ENCODE results near the gene HIP1.
"Not testable (repeated sequence)": the region's sequence is repeated elsewhere in the genome, so short reads cannot be mapped to it uniquely, and the experiment has no call there.

HIP1 gene

GRCh38 chr7:75712517-75713361 is 26.0 kb downstream of the HIP1 start:
- DNase-seq (ENCODE audit: low spot score), result no peak

- DNase-seq (ENCODE audit: low spot score), result no peak
Measured at GRCh38 chr7:75711656-75712514, 26.9 kb downstream of the HIP1 start.

GRCh38 chr7:75711076-75711475 is 27.7 kb downstream of the HIP1 start:
- no peak for DNase-seq (ENCODE audit: low spot score)

GRCh38 chr7:75704928-75705327 is 33.8 kb downstream of the HIP1 start:
- no peak for DNase-seq (ENCODE audit: low spot score)

GRCh38 chr7:75702515-75702914 is 36.2 kb downstream of the HIP1 start:
- DNase-seq (ENCODE audit: low spot score), result no peak

- no peak for DNase-seq (ENCODE audit: low spot score)
Measured at GRCh38 chr7:75699993-75700392, 38.7 kb downstream of the HIP1 start.

GRCh38 chr7:75698358-75698757 is 40.4 kb downstream of the HIP1 start:
- DNase-seq (ENCODE audit: low spot score), result no peak

- no peak for DNase-seq (ENCODE audit: low spot score)
Measured at GRCh38 chr7:75696263-75697037, 42.3 kb downstream of the HIP1 start.

- no peak for DNase-seq (ENCODE audit: low spot score)
Measured at GRCh38 chr7:75694638-75695399, 43.9 kb downstream of the HIP1 start.

- not testable (repeated sequence) for DNase-seq (ENCODE audit: low spot score)
Measured at GRCh38 chr7:75693668-75694067, 45.1 kb downstream of the HIP1 start.

- no peak for DNase-seq (ENCODE audit: low spot score)
Measured at GRCh38 chr7:75691793-75692543, 46.8 kb downstream of the HIP1 start.

- no peak for DNase-seq (ENCODE audit: low spot score)
Measured at GRCh38 chr7:75690121-75690523, 48.6 kb downstream of the HIP1 start.

GRCh38 chr7:75689246-75690099 is 49.3 kb downstream of the HIP1 start:
- DNase-seq (ENCODE audit: low spot score), result no peak

- no peak for DNase-seq (ENCODE audit: low spot score)
Measured at GRCh38 chr7:75688200-75689136, 50.3 kb downstream of the HIP1 start.

- no peak for DNase-seq (ENCODE audit: low spot score)
Measured at GRCh38 chr7:75687246-75688088, 51.3 kb downstream of the HIP1 start.

- no peak for DNase-seq (ENCODE audit: low spot score)
Measured at GRCh38 chr7:75686551-75686950, 52.2 kb downstream of the HIP1 start.

- DNase-seq (ENCODE audit: low spot score), result not testable (repeated sequence)
Measured at GRCh38 chr7:75682052-75682451, 56.7 kb downstream of the HIP1 start.

- DNase-seq (ENCODE audit: low spot score), result no peak
Measured at GRCh38 chr7:75679060-75679459, 59.7 kb downstream of the HIP1 start.

Measured in iPS-NIHi11 (cell line).